ENCODE results near the gene LYSMD3.

LYSMD3 gene

DNA sequence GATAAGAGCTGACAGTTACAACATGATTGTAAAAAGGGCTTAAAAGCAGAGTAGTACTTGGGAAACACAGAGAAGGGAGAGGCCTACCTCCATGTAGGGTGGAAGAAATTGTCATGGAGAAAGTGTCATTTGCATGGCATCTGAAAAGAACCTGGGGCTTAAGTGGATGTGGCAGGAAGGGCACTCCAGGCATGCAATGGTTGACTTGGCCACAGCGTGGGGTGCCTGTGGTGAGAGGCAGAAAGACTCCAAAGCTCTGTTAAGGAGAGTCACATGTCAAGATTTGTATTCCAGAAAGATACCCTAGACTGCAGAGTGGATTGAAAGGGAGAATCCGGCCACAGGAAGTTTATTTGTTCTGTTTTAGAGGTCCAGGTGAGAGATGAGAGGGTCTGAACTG is 52.3 kb downstream of the LYSMD3 start:
- Histone ChIP-seq H3K9me3 (ENCODE audit: insufficient read depth, low read depth, low read length) (no peaks in the 10 kb centered on the region), H4K20me1 (ENCODE audit: insufficient read depth, low read length, poor library complexity, severe bottlenecking) (peaks cover 7% of the 10 kb centered on the region), H3K27me3 (ENCODE audit: insufficient read depth, low read length, poor library complexity, severe bottlenecking) (no peaks in the 10 kb centered on the region), H3K36me3 (ENCODE audit: insufficient read depth, low read length) (no peaks in the 10 kb centered on the region), H3K9ac (ENCODE audit: low read depth, low read length, poor library complexity, severe bottlenecking) (no peak overlapping the region), H3K9me2 (replicated peaks; ENCODE audit: low read depth, low read length) (no peaks in the 10 kb centered on the region), H3K79me2 (ENCODE audit: insufficient read depth, low read length) (peaks cover 18% of the 10 kb centered on the region), H2AFZ (ENCODE audit: low read length) (no peak overlapping the region), H3K4me2 (ENCODE audit: low read depth, low read length, poor library complexity, severe bottlenecking) (peak overlapping the region; percentile 72), H3K4me1 (ENCODE audit: insufficient read depth, low read length, poor library complexity, severe bottlenecking) (peaks cover 28% of the 10 kb centered on the region), H3K4me3 (ENCODE audit: low read length, poor library complexity, severe bottlenecking) (peak overlapping the region; percentile 46), H3F3A (ENCODE audit: low read depth) (no peaks in the 10 kb centered on the region)
- TF ChIP-seq, protein P1, sequence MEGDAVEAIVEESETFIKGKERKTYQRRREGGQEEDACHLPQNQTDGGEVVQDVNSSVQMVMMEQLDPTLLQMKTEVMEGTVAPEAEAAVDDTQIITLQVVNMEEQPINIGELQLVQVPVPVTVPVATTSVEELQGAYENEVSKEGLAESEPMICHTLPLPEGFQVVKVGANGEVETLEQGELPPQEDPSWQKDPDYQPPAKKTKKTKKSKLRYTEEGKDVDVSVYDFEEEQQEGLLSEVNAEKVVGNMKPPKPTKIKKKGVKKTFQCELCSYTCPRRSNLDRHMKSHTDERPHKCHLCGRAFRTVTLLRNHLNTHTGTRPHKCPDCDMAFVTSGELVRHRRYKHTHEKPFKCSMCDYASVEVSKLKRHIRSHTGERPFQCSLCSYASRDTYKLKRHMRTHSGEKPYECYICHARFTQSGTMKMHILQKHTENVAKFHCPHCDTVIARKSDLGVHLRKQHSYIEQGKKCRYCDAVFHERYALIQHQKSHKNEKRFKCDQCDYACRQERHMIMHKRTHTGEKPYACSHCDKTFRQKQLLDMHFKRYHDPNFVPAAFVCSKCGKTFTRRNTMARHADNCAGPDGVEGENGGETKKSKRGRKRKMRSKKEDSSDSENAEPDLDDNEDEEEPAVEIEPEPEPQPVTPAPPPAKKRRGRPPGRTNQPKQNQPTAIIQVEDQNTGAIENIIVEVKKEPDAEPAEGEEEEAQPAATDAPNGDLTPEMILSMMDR (conservative IDR thresholded peaks at IDR 0.05; ENCODE audit: low read length) = no peak
- no peak for TF ChIP-seq EZH2phosphoT487 (IDR thresholded peaks at IDR 0.05; ENCODE audit: borderline replicate concordance)

DNA sequence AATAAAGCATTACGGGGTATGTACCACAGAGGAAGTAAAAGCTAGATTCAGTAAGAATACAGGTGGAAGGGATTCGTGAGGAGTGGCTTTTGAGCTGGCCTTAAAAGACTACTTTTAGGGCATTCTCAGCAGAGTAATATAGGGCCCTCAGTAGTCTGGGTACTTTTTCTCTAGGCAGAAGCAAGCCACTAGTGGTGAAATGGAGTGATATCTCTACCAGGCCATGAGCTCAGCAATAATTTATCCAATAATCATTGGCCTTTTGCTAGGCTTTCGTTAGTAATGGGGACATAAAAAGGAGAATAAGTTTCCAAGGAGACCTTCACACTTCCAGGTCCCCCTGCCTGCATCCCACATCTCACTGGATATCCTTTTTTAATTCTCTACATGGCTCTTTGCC is 53.0 kb downstream of the LYSMD3 start:
- Histone ChIP-seq H3K9me2 (replicated peaks; ENCODE audit: low read depth, low read length) (no peaks in the 10 kb centered on the region), H3K79me2 (ENCODE audit: insufficient read depth, low read length) (peaks cover 20% of the 10 kb centered on the region), H4K20me1 (ENCODE audit: insufficient read depth, low read length, poor library complexity, severe bottlenecking) (peaks cover 8% of the 10 kb centered on the region), H3K4me3 (ENCODE audit: low read length, poor library complexity, severe bottlenecking) (no peak overlapping the region), H3K27me3 (ENCODE audit: insufficient read depth, low read length, poor library complexity, severe bottlenecking) (no peaks in the 10 kb centered on the region), H3K9me3 (ENCODE audit: insufficient read depth, low read depth, low read length) (no peaks in the 10 kb centered on the region), H3K4me1 (ENCODE audit: insufficient read depth, low read length, poor library complexity, severe bottlenecking) (peaks cover 28% of the 10 kb centered on the region), H2AFZ (ENCODE audit: low read length) (no peak overlapping the region), H3K9ac (ENCODE audit: low read depth, low read length, poor library complexity, severe bottlenecking) (no peak overlapping the region), H3K36me3 (ENCODE audit: insufficient read depth, low read length) (no peaks in the 10 kb centered on the region), H3F3A (ENCODE audit: low read depth) (no peaks in the 10 kb centered on the region), H3K4me2 (ENCODE audit: low read depth, low read length, poor library complexity, severe bottlenecking) (peak overlapping the region; percentile 72)
- TF ChIP-seq, protein P1 (conservative IDR thresholded peaks at IDR 0.05; ENCODE audit: low read length) = no peak
- TF ChIP-seq EZH2phosphoT487 (IDR thresholded peaks at IDR 0.05; ENCODE audit: borderline replicate concordance) = no peak

DNA sequence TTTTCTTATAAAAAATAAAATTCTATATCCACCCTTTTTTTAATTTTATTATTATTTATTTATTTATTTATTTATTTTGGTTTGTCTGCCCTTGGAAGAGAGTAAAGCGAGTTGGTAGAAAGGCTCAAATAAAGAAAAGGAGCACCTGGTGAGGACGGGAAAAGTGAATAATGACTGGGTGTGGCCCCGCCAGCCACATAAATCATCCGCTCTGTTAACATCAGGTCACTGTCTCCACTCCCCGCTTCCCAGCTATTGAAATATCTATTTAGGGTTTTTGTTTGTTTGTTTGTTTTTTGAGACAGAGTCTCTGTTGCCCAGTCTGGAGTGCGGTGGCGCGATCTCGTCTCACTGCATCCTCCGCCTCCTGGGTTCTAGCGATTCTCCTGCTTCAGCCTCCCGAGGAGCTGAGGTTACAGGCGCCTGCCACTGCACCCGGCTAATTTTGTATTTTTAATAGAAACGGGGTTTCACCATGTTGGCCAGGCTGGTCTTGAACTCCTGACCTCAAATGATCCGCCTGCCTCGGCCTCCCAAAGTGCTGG is 53.9 kb downstream of the LYSMD3 start:
- no peak overlapping the region for H3K9ac ChIP-seq (ENCODE audit: low read depth, low read length, poor library complexity, severe bottlenecking)
- peak overlapping the region; percentile 87 for H3K4me3 ChIP-seq (ENCODE audit: low read length, poor library complexity, severe bottlenecking)
- no peak overlapping the region for H2AFZ ChIP-seq (ENCODE audit: low read length)

More for the DNA sequence above, 53.9 kb downstream of the LYSMD3 start:
- Histone ChIP-seq H3K27me3 (ENCODE audit: insufficient read depth, low read length, poor library complexity, severe bottlenecking) (no peaks in the 10 kb centered on the region), H3K36me3 (ENCODE audit: insufficient read depth, low read length) (no peaks in the 10 kb centered on the region), H4K20me1 (ENCODE audit: insufficient read depth, low read length, poor library complexity, severe bottlenecking) (peaks cover 8% of the 10 kb centered on the region), H3F3A (ENCODE audit: low read depth) (no peaks in the 10 kb centered on the region), H3K9me2 (replicated peaks; ENCODE audit: low read depth, low read length) (no peaks in the 10 kb centered on the region), H3K79me2 (ENCODE audit: insufficient read depth, low read length) (peaks cover 24% of the 10 kb centered on the region), H3K4me1 (ENCODE audit: insufficient read depth, low read length, poor library complexity, severe bottlenecking) (peaks cover 28% of the 10 kb centered on the region), H3K9me3 (ENCODE audit: insufficient read depth, low read depth, low read length) (no peaks in the 10 kb centered on the region), H3K4me2 (ENCODE audit: low read depth, low read length, poor library complexity, severe bottlenecking) (peak overlapping the region; percentile 73)
- TF ChIP-seq EZH2phosphoT487 (IDR thresholded peaks at IDR 0.05; ENCODE audit: borderline replicate concordance) = no peak
- TF ChIP-seq, protein P1 (conservative IDR thresholded peaks at IDR 0.05; ENCODE audit: low read length) = no peak
